ENCODE data around the gene PP2D1.

DNA sequence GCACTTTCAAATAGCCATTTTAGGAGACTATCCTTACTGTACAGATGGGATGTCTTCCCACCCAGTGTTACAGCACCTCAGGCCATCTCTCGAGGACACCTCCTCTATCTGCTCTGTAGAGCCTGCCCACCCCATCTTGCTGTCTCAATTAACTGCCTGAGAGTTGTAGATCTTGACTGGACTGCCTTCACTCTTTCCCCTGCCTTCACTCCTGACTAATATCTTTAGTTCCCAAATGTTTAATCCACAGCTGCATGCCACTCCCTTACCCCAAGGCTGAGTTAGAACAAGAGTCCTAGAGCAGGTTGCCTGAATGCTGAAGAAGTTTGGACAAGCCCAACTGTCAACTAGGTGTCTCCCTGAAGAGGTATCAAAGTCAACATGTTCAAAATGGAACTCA is 1.3 kb upstream of the PP2D1 start:
- TF ChIP-seq, protein P1, sequence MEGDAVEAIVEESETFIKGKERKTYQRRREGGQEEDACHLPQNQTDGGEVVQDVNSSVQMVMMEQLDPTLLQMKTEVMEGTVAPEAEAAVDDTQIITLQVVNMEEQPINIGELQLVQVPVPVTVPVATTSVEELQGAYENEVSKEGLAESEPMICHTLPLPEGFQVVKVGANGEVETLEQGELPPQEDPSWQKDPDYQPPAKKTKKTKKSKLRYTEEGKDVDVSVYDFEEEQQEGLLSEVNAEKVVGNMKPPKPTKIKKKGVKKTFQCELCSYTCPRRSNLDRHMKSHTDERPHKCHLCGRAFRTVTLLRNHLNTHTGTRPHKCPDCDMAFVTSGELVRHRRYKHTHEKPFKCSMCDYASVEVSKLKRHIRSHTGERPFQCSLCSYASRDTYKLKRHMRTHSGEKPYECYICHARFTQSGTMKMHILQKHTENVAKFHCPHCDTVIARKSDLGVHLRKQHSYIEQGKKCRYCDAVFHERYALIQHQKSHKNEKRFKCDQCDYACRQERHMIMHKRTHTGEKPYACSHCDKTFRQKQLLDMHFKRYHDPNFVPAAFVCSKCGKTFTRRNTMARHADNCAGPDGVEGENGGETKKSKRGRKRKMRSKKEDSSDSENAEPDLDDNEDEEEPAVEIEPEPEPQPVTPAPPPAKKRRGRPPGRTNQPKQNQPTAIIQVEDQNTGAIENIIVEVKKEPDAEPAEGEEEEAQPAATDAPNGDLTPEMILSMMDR (IDR thresholded peaks at IDR 0.05; ENCODE audit: insufficient read depth, low read length, poor library complexity, severe bottlenecking): no peak
- TF ChIP-seq EZH2phosphoT487 (conservative IDR thresholded peaks at IDR 0.05; ENCODE audit: low read length): no peak
